Adrenal gland (tissue), 5 donors: Measurements from ENCODE around the gene NPFFR1.

Source experiments
- CTCF ChIP-seq, 6 experiments: fragments of 450-650 bp in 4 of 6; fragments of 200-600 bp in 2 of 6; sonication (generic) in 1 of 6; IDR thresholded peaks; 1 replicate in 5 of 6; 2 replicates in 1 of 6; pipeline versions ENCODE4 v1.5.1 to v1.8.0; 2016 to 2021; ENCODE audit warnings: antibody characterized with exemption in 6 of 6, mild to moderate bottlenecking in 2 of 6, moderate library complexity in 1 of 6
- POLR2A ChIP-seq, 2 donors: fragments of 450-650 bp; IDR thresholded peaks; one replicate each; pipeline ENCODE4 v1.6.1; 2017; ENCODE audit warnings: antibody characterized with exemption in 2 of 2, mild to moderate bottlenecking in 2 of 2, moderate library complexity in 1 of 2
- donor health status: DM: no; HTN: no; CAD: no.

- TF ChIP-seq POLR2A (IDR thresholded peaks at IDR 0.05), result no peak
- no peak for TF ChIP-seq CTCF (IDR thresholded peaks at IDR 0.05)
Measured at GRCh38 chr10:70312249-70312648, 28.4 kb upstream of the NPFFR1 start.
